GM12878 (cell line): ENCODE results near the gene ZNF732.

Source experiments
- CBFB ChIP-seq: IDR thresholded peaks from 2 replicates; pipeline ENCODE4 v1.6.1; 2016; ENCODE audit warnings: antibody characterized with exemption, low read depth
- IKZF2 ChIP-seq, 2 experiments: fragments of 450-650 bp; IDR thresholded peaks; 2 replicates each; pipeline ENCODE4 v1.6.1; 2017; ENCODE audit warnings: mild to moderate bottlenecking in 2 of 2, moderate library complexity in 2 of 2
- TCF3 ChIP-seq: IDR thresholded peaks from 2 replicates; pipeline ENCODE4 v1.6.1; 2012; ENCODE audit warnings: low read depth, mild to moderate bottlenecking, low read length, borderline replicate concordance; ENCODE audit not compliant: insufficient read depth

- TF ChIP-seq CBFB (no peak), TCF3 (no peak), IKZF2 (IDR thresholded peaks at IDR 0.05) (no peak)
These were observed 51.1 kb downstream of the ZNF732 start for GRCh38 chr4:253936-254756.
